Measurements from ENCODE around the gene OTULIN.

OTULIN gene

GRCh38 chr5:14723701-14724132 lies 59.2 kb downstream of the OTULIN start:
- DNase-seq, result no peak

DNA sequence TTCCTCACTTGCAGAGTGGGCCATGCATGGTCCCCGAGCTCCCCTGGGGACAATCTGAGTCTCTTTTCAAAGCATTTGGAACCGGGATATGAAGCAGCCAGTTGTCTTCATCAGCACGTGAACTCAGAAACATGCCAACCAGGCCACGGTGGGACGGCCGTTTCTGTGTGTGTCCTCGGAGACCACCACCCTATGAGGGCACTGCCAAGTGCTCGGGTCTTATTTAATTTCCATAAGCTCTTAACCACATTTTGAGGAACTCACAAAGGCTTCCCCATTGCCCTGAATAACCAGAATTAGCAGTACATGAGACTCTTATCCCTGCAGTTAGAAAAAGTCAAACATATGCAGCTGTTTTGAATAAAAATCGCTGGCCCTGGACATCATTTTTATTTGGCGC lies 60.1 kb downstream of the OTULIN start:
- no peak for DNase-seq

DNA sequence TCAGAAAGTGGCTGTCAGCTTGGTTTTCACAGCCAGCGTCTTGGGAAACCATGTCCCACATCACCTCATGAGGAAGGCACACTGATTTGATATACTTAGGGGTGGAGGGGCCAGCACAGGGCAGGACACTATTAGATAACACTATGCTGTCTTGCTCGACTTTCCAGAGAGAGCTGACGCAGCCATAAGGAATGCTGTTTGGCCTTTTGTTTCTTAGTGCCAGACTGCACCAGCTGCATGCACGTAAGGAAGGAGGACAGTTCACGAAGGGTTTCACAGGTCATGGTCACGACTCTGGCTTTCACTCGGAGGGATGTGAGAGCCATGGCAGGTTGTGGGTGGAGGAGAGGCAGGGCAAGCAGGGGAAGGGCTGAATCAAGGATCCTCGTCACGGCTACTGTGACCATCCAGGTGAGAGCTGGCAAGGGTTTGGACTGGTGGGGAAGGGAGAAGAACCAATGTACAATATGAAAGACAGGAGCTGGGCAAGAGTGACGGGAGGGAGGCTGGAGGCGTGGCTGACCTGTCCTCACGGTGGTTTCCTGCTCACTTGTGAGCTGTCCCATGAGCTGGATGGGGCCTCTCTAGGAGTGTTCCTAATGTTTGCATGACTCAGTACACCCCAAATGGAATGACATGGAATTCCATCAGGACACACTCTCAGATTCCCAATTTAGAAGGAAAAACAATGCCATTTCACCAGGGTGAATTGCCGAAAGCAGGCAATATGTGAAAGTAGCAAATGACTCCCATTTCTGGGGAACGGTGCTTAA lies 61.7 kb downstream of the OTULIN start:
- DNase-seq, result no peak

DNA sequence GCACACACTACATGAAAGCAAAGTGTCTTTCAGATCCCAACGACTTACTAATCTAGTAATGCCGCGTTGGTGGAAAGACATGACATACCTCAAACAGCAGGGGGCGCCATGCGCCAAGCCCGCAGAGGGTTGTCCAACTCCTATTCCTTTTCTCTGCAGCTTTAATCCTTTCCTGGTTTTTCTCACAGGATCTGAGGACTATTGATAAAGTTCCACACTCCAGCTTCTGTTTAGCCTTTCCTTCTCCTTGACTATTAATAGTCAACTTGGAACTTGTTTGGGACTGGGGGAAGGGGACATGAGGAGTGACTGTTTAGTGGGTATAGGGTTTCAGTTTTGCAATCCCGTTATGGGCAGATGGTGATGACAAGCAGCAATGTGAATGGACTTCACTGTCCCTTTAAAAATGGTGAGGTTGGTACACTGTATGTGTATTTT lies 62.9 kb downstream of the OTULIN start:
- DNase-seq, result peak; percentile 78

DNA sequence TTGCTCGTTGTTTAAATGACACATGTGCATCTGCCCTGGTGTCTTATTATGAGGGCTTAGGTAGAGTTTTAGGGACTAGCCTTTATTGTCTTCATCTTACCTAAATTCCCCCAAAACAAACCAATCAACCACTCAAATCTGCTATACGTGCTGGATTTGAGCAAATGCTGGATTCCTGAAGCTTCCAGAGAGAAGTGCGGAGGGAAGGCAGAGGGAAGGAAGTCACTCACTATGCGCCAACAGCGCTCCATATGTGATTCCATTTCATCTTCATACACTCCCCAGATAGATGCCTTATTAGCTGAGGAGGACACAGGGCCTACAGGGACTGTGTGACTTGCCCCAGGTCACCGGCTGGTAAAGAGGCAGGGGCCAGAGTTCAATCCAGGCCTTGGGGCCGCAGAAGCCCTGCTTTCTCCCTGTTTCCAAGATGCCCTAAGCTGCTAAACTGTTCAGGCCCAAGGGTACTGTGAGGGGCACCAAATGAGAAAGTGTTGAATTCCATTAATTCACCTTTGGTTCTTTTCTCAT lies 63.5 kb downstream of the OTULIN start:
- no peak for DNase-seq

GRCh38 chr5:14728459-14728938 lies 64.0 kb downstream of the OTULIN start:
- DNase-seq, result no peak

- DNase-seq, result no peak
These were observed 65.2 kb downstream of the OTULIN start for GRCh38 chr5:14729448-14730385.

- DNase-seq, result no peak
These were observed 65.9 kb downstream of the OTULIN start for GRCh38 chr5:14730466-14730865.

- no peak for DNase-seq
These were observed 66.4 kb downstream of the OTULIN start for GRCh38 chr5:14730881-14731280.

GRCh38 chr5:14732991-14733390 lies 68.5 kb downstream of the OTULIN start:
- DNase-seq, result no peak

DNA sequence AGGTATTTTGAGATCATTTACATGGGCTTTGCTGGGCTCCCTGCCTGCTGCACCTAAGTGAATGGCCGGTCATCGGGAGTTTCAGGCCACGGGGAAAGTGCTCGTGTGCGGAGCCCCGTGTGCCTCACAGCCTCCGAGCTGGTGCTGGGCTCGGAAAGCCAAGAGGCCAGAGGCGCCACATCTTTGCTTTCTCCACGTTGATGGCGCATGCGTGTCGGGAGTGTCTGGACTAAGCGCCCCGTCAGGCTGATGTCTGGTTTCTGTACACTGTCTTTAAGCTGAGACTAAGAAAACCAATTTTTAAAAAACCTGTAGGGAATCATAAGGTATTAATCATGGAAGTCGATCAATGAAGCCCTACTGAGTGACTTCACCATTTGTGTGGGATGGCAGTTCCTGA lies 69.1 kb downstream of the OTULIN start:
- no peak for DNase-seq

DNA sequence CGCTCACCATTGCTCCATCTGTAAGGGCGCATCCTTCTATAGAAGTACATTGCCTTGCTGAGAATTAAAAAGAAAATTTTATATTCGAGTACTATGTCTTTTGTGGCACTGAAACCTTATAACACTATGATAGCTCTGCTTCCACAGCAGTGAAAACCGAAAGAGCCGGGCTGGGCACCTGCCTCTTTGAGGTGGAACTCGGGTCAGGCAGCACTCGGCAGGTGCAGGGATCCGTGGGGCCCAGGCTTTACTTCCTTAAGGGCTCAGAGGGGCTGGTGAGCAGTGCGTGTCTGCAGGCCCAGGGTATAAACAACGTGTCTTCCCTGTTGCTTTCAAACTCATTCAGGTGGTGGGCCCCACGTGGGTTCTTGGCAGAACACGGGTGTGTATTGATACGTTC lies 69.9 kb downstream of the OTULIN start:
- no peak for DNase-seq

DNA sequence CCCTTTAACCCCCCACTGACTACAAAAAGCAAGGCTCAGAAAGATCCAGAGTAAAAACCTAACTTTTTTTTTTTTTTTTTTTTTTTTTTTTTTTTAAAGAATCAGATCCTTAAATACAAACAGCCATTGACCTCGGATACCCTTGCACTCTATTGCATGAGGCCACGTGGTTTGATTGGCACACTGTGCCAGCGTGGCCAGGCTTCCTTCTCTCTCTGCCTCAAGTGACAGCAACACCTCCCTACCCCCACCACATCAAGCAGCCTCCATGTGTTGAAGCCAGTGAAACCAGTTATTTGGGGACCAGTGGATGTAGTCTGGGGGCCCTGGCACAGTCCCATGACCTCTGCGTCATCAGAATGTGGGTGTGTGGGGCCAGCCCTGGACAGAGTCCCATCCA lies 71.4 kb downstream of the OTULIN start:
- no peak for DNase-seq

DNA sequence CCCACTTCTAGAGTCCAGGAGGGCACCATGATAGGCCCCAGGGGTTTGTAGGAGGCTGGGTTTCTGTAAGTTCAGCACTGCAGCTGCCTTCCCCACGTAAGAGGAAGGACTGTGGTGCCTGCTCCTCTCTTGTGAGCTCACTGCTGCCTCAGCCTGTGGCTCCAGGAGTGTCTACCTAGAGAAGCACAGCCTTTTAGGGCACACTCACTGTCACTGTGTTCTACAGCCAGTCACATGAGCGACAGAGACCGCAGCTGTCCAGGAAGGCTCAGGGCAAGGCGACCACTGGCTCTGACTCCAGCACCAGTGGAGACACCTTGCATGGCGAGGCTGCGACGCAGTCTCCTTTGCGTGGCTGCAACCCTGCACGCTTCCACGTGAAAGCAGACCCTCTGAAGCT lies 72.8 kb downstream of the OTULIN start:
- DNase-seq, result no peak

DNA sequence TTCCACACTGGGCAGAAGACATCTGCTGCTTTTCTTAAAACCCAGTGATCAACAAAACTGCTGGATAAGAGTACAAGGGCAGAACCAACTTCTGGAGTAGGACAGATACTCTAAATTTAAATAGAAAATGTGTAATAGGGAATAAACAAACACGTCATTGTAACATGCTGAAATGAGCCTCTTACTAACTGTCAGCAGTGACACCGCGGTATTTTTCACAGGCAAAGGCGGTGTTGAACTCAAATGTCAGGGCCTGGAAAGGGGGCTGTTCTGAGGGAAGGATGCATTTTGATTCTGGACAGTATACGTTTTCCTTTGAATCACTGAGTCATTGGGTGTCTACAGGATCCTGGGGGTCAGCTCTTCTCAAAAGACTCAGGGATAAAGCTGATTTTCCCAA lies 73.5 kb downstream of the OTULIN start:
- DNase-seq, result no peak

DNA sequence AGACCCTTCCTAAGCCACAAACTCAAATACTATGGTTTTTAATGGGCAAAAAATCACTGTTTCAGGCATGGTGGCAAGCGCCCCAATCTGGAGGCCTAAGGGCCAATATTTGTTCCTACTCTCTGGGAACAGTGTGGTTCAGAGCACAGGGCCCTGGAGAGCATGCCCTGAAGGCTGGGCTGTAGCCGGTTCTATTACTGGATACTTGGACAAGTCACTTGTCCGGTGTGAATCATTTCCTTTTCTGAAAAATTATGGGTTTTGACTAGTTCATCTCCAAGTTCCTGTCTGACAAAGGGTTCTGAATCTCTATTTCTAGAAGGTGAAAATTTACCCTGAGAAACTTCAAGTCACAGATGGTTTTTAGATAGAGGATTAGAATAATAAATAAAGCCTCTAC lies 75.0 kb downstream of the OTULIN start:
- DNase-seq, result no peak

- no peak for DNase-seq
These were observed 75.5 kb downstream of the OTULIN start for GRCh38 chr5:14739981-14740380.

DNA sequence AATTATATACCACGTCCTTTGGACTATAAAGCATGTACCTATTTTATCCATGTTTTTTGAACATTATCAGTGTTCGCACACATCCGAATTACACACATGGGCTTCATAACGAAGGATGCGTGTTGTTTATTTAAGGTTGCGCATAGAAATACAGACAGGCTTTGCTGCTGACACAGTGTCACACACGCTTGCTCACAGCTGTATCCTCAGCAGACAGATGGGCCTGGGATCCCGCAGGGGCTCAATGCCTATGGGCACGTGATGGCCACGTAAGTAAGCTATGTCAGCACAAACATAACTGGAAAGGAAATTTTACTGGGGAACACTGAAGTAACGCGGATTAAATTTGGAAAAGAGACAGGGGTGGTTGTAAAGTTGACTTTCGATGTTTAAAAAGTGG lies 76.6 kb downstream of the OTULIN start:
- no peak for DNase-seq

DNA sequence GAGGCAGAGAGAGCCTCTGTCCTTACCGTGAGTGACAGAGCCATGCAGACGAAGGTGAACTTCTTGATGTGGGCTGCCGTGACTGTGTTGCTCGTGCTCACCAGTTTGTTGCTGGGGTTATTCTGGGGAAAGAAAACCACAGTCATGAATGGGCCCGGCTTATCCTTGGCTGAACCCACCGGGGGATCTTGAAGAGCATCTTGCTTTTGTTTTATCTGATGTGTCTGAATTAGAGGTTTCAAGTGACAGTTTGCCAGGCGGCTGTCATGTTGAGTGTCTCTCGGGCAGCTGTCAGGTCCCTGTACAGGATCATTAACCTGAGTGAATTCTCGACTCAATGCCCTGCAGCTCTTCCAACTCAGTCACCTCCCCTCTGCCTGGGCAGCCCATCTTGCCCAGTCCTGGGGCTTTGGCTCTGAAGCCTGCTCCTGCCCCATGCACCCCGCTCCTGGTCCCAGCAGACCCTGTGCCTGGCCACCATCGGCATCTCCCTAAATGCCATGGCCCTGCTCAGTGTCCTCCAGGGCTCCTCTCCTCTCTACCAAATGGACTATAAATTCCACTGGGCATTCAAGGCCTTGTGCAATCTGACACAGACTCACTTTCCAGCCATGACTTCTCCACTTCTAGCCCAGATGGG lies 77.4 kb downstream of the OTULIN start:
- DNase-seq, result no peak

DNA sequence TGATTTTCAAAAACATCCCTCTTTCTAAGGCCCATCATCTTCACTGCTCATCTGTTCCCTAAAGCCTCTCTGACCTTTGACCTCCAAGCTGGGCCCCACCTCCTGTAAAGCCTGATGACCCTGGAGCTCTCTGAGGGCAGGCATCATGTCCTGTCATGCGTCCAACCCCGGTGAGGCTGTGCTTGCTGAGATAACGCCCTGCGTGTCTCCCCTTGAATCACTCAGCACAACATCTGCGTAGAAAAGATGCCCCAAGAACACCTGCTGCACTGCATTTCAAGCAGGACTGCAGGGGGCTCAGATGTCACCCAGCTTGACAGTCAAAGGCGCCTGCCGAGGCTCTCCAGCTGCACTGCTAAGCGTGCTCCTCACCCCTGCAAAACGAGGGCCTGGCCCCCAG lies 78.0 kb downstream of the OTULIN start:
- DNase-seq, result no peak

- no peak for DNase-seq
These were observed 79.2 kb downstream of the OTULIN start for GRCh38 chr5:14743601-14744295.
